HG02759 (cell line): ENCODE measurements around the gene RARG.

Experiments used
- ATAC-seq: cut with Tn5 transposase; IDR thresholded peaks from one replicate; pipeline ENCODE4 v1.9.1; 2021; ENCODE audit warnings: mild to moderate bottlenecking, moderate library complexity; ENCODE audit not compliant: unreplicated experiment

Gene RARG

DNA sequence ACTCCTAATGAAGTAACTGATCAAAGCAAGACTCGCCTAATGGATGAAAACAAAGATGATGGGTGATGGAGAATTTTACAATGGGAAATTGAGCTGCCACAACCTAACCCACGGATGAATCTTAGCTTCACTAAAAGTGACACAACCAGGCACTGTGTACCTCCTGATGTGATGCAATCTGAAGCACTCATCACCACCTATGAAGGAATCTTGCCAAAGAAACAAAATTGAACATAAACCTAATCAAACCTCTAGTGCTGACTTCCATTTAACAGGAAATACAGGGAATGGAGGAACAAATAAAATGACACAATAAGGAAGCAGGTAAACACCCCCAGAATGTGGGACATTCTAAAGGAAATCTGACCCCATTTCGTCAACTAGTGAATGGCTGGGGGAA, 13.3 kb upstream of the RARG start:
- no peak for ATAC-seq

GRCh38 chr12:53244337-53244736, 12.3 kb upstream of the RARG start:
- ATAC-seq: no peak

DNA sequence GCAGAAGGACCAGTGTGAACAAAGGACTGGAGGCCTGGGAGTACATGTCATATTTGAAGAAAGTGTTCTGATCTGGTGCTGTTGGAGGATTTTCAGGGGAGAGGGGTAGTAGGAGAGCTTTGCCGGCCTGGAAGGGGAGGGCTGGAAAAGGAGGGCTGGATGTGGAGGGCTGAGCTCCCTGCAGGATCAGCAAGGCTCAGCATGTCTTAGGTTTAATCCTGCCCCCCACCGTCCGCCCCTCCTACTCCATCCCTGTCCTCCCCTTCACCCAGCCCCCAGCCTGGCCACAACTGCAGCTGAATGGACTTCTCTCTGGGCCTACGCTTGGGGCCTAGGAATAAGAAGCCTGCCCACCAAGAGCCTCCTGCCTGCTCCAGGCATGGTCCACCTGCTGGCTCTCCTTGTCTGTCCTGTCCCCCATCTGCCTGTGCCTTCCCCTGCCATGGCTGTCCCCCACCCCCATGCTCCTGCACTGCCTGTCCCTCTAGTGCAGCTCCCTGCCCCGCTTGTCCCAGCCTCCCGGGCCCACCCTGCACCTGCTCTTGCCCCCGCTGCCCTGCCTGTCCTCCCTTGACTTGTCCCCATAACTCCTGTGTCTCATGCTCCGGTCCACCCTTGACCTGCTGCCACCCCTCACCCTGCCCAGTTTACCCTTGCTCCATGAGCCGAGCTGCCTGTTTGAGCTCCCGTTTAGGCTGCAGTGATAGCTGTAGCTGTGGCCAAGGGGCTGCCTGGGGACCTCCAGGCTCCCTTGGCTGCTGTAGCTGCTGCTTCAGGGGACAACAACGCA, 9.8 kb upstream of the RARG start:
- ATAC-seq: no peak

- ATAC-seq: no peak
Measured at GRCh38 chr12:53239643-53240258, 7.7 kb upstream of the RARG start.

DNA sequence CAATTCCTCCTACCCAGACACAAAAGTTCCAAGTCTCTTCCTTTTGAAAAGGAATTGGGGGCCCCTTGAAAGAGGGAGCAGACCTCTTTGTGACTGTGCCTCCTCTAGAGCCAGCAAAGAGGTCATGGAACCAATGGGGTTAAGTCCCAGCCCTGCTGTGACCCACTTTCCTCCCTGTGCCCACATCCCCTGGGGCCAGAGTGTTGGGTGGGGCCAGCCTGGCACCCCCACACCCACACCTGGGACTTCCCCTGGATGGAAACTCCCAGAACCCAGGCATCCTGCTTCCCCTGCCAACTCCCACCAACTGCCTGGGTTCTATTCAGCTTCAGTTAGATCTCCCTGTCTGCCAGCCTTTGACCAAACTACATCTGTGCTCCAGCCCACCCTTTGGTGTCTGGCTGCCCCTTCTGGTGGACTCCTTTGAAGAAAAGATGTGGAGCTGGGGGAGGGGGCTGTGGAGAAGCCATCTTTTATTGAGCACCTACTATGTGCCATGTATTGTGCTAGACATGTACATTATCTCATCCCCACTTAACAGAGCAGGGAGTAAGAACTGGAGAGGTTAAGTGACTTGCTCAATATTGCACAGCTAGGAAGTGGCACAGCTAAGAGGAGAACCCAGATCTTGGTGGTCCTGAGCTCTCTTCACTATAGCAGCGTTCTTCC, 4.6 kb upstream of the RARG start:
- no peak for ATAC-seq

DNA sequence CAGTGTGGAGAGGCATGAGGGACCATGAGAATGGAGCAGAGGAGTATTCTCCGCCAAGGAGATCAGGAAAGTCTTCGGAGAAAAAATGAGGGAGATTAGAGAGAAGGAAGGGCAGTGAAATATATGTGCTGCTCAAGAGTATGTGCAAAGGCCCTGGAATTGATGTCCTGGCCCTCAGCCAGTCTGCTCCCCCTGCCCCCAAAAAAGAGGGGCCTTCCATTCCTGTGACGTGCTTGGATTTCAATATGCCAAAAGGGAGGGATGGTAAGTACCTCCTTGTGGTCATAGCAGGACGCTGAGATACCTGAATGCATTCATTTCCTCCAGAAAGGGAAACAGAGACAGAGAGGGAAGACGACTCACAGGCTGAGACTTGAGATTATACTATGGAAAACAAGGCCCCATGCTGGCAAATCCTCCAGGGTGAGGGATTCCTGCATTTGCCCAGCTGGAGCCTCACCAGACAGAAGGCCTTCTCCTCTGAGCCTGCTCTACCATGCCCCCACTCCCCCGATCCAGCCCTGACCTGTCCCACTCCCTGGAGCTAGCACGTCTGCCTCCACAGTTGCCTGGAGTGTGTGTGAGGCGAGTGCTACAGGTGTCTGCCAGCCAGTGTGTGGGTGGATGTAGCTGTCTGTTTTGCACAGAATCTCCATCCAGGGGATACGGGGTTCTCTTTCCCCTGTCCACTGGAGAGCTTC, 3.9 kb upstream of the RARG start:
- no peak for ATAC-seq

DNA sequence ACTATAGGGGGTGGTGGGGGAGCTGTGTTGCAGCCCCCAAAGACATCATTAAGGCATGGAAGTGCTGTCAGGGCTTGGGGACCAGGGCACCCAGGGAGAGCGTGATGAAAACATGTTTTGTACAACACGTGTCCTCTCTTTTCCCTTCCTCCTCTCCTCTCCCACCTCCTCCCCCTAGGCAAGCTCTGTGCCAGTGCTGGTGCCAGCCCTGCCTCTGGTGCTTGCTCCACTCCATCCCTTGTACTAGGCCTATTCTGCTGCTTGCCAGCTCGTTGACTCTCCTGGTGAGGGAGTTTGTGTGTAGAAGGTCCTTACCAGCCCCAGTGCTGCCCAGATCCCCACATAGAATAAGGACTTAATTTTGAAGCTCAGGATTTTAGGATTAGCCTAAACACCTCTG, 3.2 kb upstream of the RARG start:
- no peak for ATAC-seq

DNA sequence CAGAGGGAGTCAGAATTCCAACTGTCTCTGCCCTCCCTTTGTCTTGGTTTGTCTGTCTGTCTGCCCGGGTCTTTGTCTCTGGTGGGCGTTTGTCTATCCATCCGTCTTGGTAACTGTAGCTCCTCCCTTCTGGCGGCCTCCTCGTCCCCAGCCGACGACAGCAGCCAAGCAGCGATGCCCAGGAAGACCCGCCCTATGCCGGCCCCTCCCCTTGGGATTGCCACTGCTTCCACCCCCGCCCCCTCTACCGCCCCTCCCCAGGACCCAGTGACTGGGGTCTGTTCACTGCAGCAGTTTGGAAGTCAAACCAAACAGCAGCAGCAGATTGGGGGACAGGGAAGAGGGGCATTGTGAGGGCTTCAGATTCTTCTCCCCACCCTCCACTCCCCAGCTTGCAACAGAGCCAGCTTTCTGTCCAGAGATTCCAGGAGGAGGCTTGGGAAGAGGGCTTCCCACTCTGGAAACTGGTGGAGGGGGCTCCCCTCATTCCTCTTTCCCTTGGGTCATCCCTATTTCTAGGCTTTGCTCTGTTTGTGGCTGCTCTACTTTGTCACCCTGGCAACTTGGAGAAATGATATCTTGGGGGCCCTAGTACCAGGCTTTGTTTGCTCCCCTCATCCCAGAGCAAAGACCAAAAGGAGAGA, 2.4 kb upstream of the RARG start:
- no peak for ATAC-seq

GRCh38 chr12:53233671-53234121, 1.7 kb upstream of the RARG start:
- ATAC-seq: no peak

DNA sequence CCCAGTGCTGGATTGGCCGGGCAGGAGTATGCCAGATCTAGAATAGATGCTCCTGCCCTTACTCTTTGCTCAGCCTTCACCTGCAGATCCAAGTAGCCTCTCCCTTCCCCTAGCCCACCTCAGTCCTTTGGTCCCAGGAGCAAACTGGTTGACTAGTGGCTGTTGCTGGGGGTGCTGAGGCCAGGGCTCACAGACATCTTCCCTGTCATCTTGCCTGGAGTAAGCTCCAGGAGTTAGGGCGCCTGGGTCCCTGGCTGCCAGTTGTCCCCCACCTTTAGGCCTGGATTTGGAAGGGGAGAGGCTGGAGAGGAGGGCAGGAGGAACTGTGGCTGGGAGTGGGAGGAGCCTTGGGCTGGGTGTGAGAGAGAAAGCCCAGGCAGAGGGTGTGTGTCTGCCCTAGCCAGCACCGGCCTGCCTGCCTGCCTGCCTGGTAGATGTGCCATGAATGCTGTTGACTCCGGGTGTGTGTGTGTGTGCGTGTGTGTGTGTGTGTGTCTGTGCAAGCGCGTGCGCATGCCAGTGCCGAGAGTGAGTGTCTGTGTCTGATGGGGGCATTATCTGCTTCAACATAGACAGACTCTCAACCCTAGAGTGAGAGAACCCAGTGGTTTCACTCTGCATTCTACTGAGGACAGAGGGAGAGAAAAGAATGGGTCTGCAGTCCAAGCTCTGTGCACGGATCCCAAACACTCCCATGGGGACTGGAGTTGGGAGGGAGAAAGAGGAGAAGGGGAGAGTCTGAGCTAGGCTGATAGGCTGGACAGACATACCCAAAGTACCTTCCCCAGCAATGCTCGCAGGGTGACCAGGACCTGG, 845 bp upstream of the RARG start:
- ATAC-seq: no peak

- ATAC-seq: no peak
Measured at GRCh38 chr12:53231671-53231920, 413 bp downstream of the RARG start.

- ATAC-seq: no peak
Measured at GRCh38 chr12:53230108-53230845, 1.7 kb downstream of the RARG start.

- no peak for ATAC-seq
Measured at GRCh38 chr12:53229454-53229853, 2.6 kb downstream of the RARG start.

DNA sequence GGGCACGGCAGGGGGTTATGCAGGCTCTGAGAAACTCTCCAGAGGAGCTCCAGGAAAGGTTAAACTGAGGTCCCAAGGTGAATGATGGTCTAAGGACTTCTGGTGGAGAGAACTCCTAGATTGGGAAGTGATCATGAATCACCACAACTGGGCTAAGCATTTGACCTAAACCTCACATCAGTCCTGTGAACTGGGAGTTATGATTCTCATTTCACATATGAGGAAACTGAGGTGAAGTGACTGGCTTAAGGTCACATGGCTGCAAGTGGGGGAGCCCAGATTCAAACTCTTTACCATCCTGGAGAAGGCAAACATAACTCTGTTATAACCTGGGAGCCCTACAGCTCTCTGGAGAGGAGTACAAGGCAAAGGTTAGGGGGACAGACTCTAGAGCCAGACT, 4.2 kb downstream of the RARG start:
- ATAC-seq: no peak

GRCh38 chr12:53227341-53227740, 4.7 kb downstream of the RARG start:
- ATAC-seq: no peak

DNA sequence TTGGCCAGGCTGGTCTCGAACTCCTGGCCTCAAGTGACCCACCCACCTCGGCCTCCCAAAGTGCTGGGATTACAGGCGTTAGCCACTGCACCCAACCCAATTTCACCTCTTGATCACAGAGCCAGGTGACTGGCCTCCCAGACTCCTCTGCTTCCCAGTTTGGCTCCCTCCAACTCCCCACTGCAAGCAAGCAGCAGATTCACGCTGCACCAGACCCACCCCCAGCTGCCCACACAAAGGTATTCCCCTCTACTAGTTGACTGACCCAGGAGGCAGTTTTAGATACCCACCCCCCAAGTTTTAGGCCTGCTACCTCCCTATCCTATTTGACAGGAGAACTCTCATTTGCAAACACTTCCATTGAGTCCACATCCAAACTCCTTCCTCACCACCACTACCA, 5.2 kb downstream of the RARG start:
- ATAC-seq: no peak

- ATAC-seq: no peak
Measured at GRCh38 chr12:53225635-53226424, 6.2 kb downstream of the RARG start.

DNA sequence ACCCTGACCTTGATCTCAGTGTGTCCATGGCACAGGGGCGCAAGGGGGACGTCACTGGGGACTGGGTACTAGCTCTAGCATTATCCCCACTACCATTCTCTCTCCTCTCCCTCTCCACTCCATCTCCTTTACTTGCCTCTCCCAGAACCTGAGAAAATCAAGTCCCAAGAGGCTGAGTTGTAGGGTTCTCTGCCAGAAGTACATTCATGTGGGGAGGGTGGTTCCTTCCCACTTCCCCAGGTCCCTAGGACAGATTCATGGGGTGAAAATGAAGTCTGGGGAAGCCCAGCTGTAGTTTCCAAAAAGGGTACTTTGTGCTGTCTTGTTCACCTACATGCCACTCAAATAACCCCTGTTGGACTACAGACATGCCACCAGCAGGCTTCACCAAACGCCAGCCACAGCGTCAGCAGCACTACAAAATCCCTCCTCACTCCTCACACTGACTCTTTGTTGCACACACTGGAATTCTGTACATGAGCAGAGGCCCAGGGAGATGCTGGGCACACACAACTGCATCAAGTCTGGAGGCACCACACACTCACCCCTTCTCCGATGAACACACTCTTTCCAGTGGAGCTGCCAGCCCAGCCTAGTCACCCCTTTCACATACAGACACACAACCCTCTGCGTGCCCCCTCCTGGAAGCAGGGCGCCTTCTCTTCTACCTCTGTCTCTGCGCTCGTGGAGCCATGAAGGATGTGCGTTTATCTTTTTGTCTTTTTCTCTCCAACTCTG, 6.9 kb downstream of the RARG start:
- ATAC-seq: no peak
